K562 (cell line): ENCODE data around the gene TTL. TPM values are rescaled to one million over a fixed set of nuclear protein-coding genes. Genes with fewer than 3 reads are reported as not detected.
A peak's percentile ranks its signal among the peaks of the same experiment; 100 is the strongest.

ENCODE experiments used
- EGR1 ChIP-seq: fragments of 450-650 bp; conservative IDR thresholded peaks from 2 replicates; pipeline ENCODE4 v1.6.1; 2017; ENCODE audit warnings: mild to moderate bottlenecking
- HMG20A ChIP-seq: fragments of 450-650 bp; formaldehyde crosslinking; conservative IDR thresholded peaks from 2 replicates; pipeline ENCODE4 v1.4.0; 2020; ENCODE audit warnings: mild to moderate bottlenecking, mixed read lengths
- MTA3 ChIP-seq: fragments of 450-650 bp; formaldehyde crosslinking; IDR thresholded peaks from 2 replicates; pipeline ENCODE4 v1.6.1; 2017; ENCODE audit warnings: mild to moderate bottlenecking, borderline replicate concordance
- NELFE ChIP-seq: IDR thresholded peaks from 2 replicates; pipeline ENCODE4 v1.6.1; 2011; ENCODE audit warnings: mild to moderate bottlenecking; ENCODE audit not compliant: insufficient read depth, insufficient read length
- NFRKB ChIP-seq: fragments of 450-650 bp; IDR thresholded peaks from 2 replicates; pipeline ENCODE4 v1.6.1; 2016; ENCODE audit warnings: low read depth
- NFXL1 ChIP-seq: fragments of 450-650 bp; formaldehyde crosslinking; IDR thresholded peaks from 2 replicates; pipeline ENCODE4 v1.4.0; 2021; ENCODE audit warnings: mild to moderate bottlenecking
- PCBP1 ChIP-seq: fragments of 200-400 bp; formaldehyde crosslinking; IDR thresholded peaks from 2 replicates; pipeline ENCODE4 v1.6.1; 2018; ENCODE audit warnings: mild to moderate bottlenecking, low read depth, low read length; ENCODE audit not compliant: poor library complexity, severe bottlenecking
- POLR2G ChIP-seq: fragments of 200-400 bp; formaldehyde crosslinking; IDR thresholded peaks from 2 replicates; pipeline ENCODE4 v1.6.1; 2017; ENCODE audit warnings: low read depth, mild to moderate bottlenecking, antibody characterized with exemption, low read length, moderate library complexity
- PURB ChIP-seq: sonication (generic); formaldehyde crosslinking; IDR thresholded peaks from 2 replicates; pipeline ENCODE4 v1.9.0; 2021; ENCODE audit warnings: low read depth, mild to moderate bottlenecking, missing genetic modification reagents
- RB1 ChIP-seq: fragments of 450-650 bp; IDR thresholded peaks from 2 replicates; pipeline ENCODE4 v1.6.1; 2017; ENCODE audit warnings: low read depth, mild to moderate bottlenecking
- RBFOX2 ChIP-seq: fragments of 200-400 bp; formaldehyde crosslinking; IDR thresholded peaks from 2 replicates; pipeline ENCODE4 v1.6.1; 2017; ENCODE audit warnings: low read depth, mild to moderate bottlenecking, low read length, moderate library complexity
- SIN3A ChIP-seq, 2 experiments: fragments of 150-350 bp in 1 of 2; IDR thresholded peaks; 2 replicates each; pipeline ENCODE4 v1.6.1; 2011 to 2016; ENCODE audit warnings: borderline replicate concordance in 2 of 2, low read depth in 2 of 2, low read length in 2 of 2, mild to moderate bottlenecking in 2 of 2, moderate library complexity in 2 of 2; ENCODE audit not compliant: control insufficient read depth in 1 of 2
- SMARCB1 ChIP-seq: IDR thresholded peaks from 2 replicates; pipeline ENCODE4 v1.6.1; 2011; ENCODE audit warnings: improper control_type of control experiment, low read depth; ENCODE audit not compliant: insufficient read length
- ZFX ChIP-seq: sonication (generic); formaldehyde crosslinking; IDR thresholded peaks from 2 replicates; pipeline ENCODE4 v1.8.0; 2022; ENCODE audit warnings: mild to moderate bottlenecking, missing genetic modification reagents, moderate library complexity
- ZNF175 ChIP-seq: fragments of 200-800 bp; sonication (Bioruptor generic); IDR thresholded peaks from 2 replicates; pipeline ENCODE4 v1.6.1; 2016; ENCODE audit warnings: low read depth, mild to moderate bottlenecking, missing genetic modification characterization, missing compliant biosample characterization
- ZNF197 ChIP-seq: fragments of 200-800 bp; sonication (Bioruptor generic); IDR thresholded peaks from 2 replicates; pipeline ENCODE4 v1.6.1; 2016; ENCODE audit warnings: low read depth, missing genetic modification characterization, missing compliant biosample characterization
- ZNF311 ChIP-seq: fragments of 250-450 bp; sonication (Bioruptor Pico); IDR thresholded peaks from 2 replicates; pipeline ENCODE4 v1.4.0; 2020; ENCODE audit warnings: mild to moderate bottlenecking, moderate library complexity
- ZSCAN29 ChIP-seq: fragments of 450-650 bp; IDR thresholded peaks from 2 replicates; pipeline ENCODE4 v1.6.1; 2017
- polyA plus RNA-seq, 8 experiments: library from polyadenylated mRNA; depleted of rRNA in 4 of 8; stranded (reverse) in 5 of 8; unstranded in 3 of 8; fragments of >200 nt; fragmentation: Nextera tagmentation in 2 of 8; fragmentation: Illumina TruSeq in 1 of 8; extraction: Ambion mirVana in 2 of 8; extraction: Trizol in 1 of 8; gene quantifications; 2 replicates each; pipeline versions ENCODE4 v1.2.1 to v1.2.3, GENCODE V29; 2011 to 2014; ENCODE audit warnings: inconsistent platforms in 1 of 8, missing spikeins in 1 of 8
- total RNA-seq, 7 experiments: library from RNA; depleted of rRNA in 6 of 7; stranded (reverse); fragments of >200 nt in 6 of 7; fragmentation: Illumina TruSeq in 2 of 7; extraction: Trizol in 2 of 7; gene quantifications; 2 replicates each; pipeline versions ENCODE4 v1.2.1 to v1.2.3, GENCODE V29; 2011 to 2021; ENCODE audit warnings: low replicate concordance in 1 of 7
- TF ChIP-seq, protein P1 (sequence below): fragments of 250-450 bp; sonication (Bioruptor Pico); IDR thresholded peaks from 2 replicates; pipeline ENCODE4 v1.4.0; 2020
- TF ChIP-seq, protein P2 (sequence below): fragments of 450-650 bp; conservative IDR thresholded peaks from 2 replicates; pipeline ENCODE4 v1.6.1; 2016; ENCODE audit warnings: missing genetic modification characterization, low read depth, mild to moderate bottlenecking, control low read depth, missing compliant biosample characterization

The TTL gene
- total and polyA plus RNA-seq, 9 of the 15 experiments (the other 6 are each of a cell fraction or from before 2014, with no cell fraction given): 9.4 to 54.4 (median 34.9) TPM

DNA sequence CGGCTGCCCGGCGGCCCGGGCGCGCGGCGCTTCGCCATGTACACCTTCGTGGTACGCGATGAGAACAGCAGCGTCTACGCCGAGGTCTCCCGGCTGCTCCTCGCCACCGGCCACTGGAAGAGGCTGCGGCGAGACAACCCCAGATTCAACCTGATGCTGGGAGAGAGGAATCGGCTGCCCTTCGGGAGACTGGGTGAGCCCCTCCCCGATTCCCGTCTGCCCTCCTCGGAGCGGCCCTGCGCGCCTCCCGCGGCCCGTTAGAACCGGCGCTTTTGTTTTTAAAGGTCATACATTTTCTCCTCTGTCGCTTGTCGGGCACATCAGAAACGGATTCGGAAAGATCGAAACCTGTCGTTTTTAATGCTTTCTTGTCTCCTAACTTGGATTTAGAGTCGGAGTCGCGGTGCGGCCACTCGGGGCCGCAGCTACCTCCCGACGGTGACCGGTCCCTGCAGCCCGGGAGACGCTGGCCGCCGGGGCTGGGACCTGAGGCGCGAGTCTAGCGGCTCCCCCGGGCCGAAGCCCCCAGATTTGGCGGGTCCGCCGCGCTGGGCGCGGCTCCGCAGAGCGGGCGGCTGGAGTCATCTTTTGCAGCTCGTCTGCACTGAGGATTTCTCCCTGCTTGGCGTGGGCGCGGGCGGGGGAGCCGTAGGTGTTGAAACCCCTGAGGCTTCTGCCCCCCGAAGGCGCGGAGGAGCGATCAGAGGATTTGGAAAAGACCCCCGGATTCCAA, 519 bp downstream of the TTL start (continued):
- TF ChIP-seq, protein P1, sequence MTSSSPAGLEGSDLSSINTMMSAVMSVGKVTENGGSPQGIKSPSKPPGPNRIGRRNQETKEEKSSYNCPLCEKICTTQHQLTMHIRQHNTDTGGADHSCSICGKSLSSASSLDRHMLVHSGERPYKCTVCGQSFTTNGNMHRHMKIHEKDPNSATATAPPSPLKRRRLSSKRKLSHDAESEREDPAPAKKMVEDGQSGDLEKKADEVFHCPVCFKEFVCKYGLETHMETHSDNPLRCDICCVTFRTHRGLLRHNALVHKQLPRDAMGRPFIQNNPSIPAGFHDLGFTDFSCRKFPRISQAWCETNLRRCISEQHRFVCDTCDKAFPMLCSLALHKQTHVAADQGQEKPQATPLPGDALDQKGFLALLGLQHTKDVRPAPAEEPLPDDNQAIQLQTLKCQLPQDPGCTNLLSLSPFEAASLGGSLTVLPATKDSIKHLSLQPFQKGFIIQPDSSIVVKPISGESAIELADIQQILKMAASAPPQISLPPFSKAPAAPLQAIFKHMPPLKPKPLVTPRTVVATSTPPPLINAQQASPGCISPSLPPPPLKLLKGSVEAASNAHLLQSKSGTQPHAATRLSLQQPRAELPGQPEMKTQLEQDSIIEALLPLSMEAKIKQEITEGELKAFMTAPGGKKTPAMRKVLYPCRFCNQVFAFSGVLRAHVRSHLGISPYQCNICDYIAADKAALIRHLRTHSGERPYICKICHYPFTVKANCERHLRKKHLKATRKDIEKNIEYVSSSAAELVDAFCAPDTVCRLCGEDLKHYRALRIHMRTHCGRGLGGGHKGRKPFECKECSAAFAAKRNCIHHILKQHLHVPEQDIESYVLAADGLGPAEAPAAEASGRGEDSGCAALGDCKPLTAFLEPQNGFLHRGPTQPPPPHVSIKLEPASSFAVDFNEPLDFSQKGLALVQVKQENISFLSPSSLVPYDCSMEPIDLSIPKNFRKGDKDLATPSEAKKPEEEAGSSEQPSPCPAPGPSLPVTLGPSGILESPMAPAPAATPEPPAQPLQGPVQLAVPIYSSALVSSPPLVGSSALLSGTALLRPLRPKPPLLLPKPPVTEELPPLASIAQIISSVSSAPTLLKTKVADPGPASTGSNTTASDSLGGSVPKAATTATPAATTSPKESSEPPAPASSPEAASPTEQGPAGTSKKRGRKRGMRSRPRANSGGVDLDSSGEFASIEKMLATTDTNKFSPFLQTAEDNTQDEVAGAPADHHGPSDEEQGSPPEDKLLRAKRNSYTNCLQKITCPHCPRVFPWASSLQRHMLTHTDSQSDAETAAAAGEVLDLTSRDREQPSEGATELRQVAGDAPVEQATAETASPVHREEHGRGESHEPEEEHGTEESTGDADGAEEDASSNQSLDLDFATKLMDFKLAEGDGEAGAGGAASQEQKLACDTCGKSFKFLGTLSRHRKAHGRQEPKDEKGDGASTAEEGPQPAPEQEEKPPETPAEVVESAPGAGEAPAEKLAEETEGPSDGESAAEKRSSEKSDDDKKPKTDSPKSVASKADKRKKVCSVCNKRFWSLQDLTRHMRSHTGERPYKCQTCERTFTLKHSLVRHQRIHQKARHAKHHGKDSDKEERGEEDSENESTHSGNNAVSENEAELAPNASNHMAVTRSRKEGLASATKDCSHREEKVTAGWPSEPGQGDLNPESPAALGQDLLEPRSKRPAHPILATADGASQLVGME: no peak
- TF ChIP-seq SMARCB1 (no peak), ZSCAN29 (0 out of 2 replicates have a peak, but pooled peaks have one; percentile 34), ZFX (CRISPR knock-in tag) (peak; percentile 79), ZNF197 (no peak), HMG20A (CRISPR knock-in tag) (no peak), POLR2G (peak; percentile 83), RB1 (peak; percentile 5; the same call in 1 of the 2 replicates), NFRKB (no peak), ZNF311 (no peak), PURB (CRISPR knock-in tag) (no peak), PCBP1 (peak; percentile 21), SIN3A (IDR thresholded peaks at IDR 0.05; ENCODE audit: borderline replicate concordance in 2 of 2, control insufficient read depth in 1 of 2, low read depth in 2 of 2, low read length in 2 of 2) (0 out of 4 replicates have a peak, but pooled peaks of 1 of the 2 experiments have one; percentile 12), MTA3 (peak; percentile 23; the same call in 1 of the 2 replicates), EGR1 (peak; percentile 86), ZNF175 (CRISPR knock-in tag) (peak; percentile 63; the same call in 1 of the 2 replicates), NFXL1 (CRISPR knock-in tag) (no peak), NELFE (no peak), RBFOX2 (peak; percentile 53)
- TF ChIP-seq, protein P2, sequence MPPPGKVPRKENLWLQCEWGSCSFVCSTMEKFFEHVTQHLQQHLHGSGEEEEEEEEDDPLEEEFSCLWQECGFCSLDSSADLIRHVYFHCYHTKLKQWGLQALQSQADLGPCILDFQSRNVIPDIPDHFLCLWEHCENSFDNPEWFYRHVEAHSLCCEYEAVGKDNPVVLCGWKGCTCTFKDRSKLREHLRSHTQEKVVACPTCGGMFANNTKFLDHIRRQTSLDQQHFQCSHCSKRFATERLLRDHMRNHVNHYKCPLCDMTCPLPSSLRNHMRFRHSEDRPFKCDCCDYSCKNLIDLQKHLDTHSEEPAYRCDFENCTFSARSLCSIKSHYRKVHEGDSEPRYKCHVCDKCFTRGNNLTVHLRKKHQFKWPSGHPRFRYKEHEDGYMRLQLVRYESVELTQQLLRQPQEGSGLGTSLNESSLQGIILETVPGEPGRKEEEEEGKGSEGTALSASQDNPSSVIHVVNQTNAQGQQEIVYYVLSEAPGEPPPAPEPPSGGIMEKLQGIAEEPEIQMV: no peak
